Activated naive CD4-positive, alpha-beta T cell treated with anti-CD3 and anti-CD28 coated beads, Interleukin-2, amount 10 ng/mL, durations not matched to agents 7 days and 5 days (primary cell): ENCODE results near the gene ZSWIM6.

ENCODE experiments used
- CTCF ChIA-PET: fragments of 350-600 bp; sonication (Branson Sonifier 250); formaldehyde crosslinking; loops from one replicate; lab custom pipeline; 2021; ENCODE audit warnings: antibody characterized with exemption; lab: Charles Lee
- DNase-seq: peaks from one replicate; pipeline ENCODE4 v3.0.0-alpha.2; 2020
- H3K27ac Mint-ChIP-seq: one replicate; pipeline ENCODE4 v1.8.0; 2021; ENCODE audit warnings: mild to moderate bottlenecking, moderate library complexity, mixed read lengths
- H3K27me3 Mint-ChIP-seq: one replicate; pipeline ENCODE4 v1.8.0; 2021; ENCODE audit warnings: mild to moderate bottlenecking, mixed read lengths
- H3K36me3 Mint-ChIP-seq: one replicate; pipeline ENCODE4 v1.8.0; 2021; ENCODE audit warnings: mixed read lengths
- H3K4me1 Mint-ChIP-seq: one replicate; pipeline ENCODE4 v1.8.0; 2021; ENCODE audit warnings: mixed read lengths
- H3K4me3 Mint-ChIP-seq: one replicate; pipeline ENCODE4 v1.8.0; 2021; ENCODE audit warnings: mild to moderate bottlenecking, moderate library complexity, mixed read lengths
- H3K9me3 Mint-ChIP-seq: one replicate; pipeline ENCODE4 v1.8.0; 2021; ENCODE audit warnings: mixed read lengths

Gene ZSWIM6

GRCh38 chr5:61482980-61483379 lies 150.9 kb downstream of the ZSWIM6 start:
- DNase-seq = no peak
- CTCF ChIA-PET = no interaction called here
- no peaks in the 10 kb centered on the region for H3K9me3 Mint-ChIP-seq
- H3K4me3 Mint-ChIP-seq = no peak overlapping the region
- H3K36me3 Mint-ChIP-seq = peaks cover 1% of the 10 kb centered on the region
- H3K27me3 Mint-ChIP-seq = no peaks in the 10 kb centered on the region
- H3K27ac Mint-ChIP-seq = no peak overlapping the region
- no peaks in the 10 kb centered on the region for H3K4me1 Mint-ChIP-seq

DNA sequence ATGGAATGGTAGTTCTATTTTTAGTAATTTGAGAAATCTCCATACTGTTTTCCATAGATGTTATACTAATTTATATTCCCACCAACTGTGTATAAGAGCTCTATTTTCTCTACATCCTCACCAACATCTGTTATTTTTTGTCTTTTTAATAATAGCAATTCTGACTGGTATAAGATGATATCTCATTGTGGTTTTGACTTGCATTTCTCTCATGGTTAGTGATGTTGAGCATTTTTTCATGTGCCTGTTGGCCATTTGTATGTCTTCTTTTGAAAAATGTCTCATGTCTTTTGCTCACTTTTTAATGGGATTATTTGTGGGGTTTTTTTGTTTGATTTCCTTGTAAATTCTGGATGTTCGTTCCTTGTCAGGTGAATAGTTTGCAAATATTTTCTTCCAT lies 154.4 kb downstream of the ZSWIM6 start:
- Mint-ChIP-seq H3K4me1 (no peaks in the 10 kb centered on the region), H3K4me3 (no peak overlapping the region), H3K9me3 (no peaks in the 10 kb centered on the region), H3K36me3 (no peaks in the 10 kb centered on the region), H3K27ac (no peak overlapping the region), H3K27me3 (no peaks in the 10 kb centered on the region)
- CTCF ChIA-PET = no interaction called here
- no peak for DNase-seq

GRCh38 chr5:61489574-61489973 lies 157.5 kb downstream of the ZSWIM6 start:
- Mint-ChIP-seq H3K4me3 (no peak overlapping the region), H3K27ac (no peak overlapping the region), H3K4me1 (no peaks in the 10 kb centered on the region), H3K27me3 (no peaks in the 10 kb centered on the region), H3K9me3 (no peaks in the 10 kb centered on the region), H3K36me3 (no peaks in the 10 kb centered on the region)
- CTCF ChIA-PET = no interaction called here
- DNase-seq = no peak

- DNase-seq = no peak
- Mint-ChIP-seq H3K4me1 (no peaks in the 10 kb centered on the region), H3K27ac (no peak overlapping the region), H3K27me3 (no peaks in the 10 kb centered on the region), H3K4me3 (no peak overlapping the region), H3K36me3 (no peaks in the 10 kb centered on the region), H3K9me3 (no peaks in the 10 kb centered on the region)
- CTCF ChIA-PET = no interaction called here
Measured at GRCh38 chr5:61491861-61492260, 159.8 kb downstream of the ZSWIM6 start.

GRCh38 chr5:61493973-61494372 lies 161.9 kb downstream of the ZSWIM6 start:
- no peak overlapping the region for H3K27ac Mint-ChIP-seq
- DNase-seq = no peak
- H3K4me1 Mint-ChIP-seq = no peaks in the 10 kb centered on the region
- H3K27me3 Mint-ChIP-seq = no peaks in the 10 kb centered on the region
- H3K36me3 Mint-ChIP-seq = no peaks in the 10 kb centered on the region
- CTCF ChIA-PET = no interaction called here
- no peak overlapping the region for H3K4me3 Mint-ChIP-seq
- H3K9me3 Mint-ChIP-seq = no peaks in the 10 kb centered on the region

DNA sequence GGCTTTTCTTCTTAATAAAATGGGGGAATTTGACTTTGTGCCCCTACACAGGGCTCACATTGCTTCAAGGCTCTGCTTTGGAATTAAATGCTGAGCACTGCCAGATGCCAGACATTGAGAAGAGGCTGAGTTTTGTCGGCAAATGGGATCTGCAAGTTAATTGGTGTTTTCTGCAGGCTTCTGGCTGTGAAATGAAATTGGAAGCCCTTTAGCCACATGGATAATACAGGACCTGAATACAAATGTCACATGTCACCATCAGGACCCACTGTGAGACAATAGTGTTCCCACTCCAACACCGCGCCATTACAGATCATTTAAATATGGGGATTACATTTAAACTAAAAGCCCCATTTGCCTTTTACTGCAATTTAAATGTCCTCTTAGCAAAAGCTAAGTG lies 164.4 kb downstream of the ZSWIM6 start:
- H3K9me3 Mint-ChIP-seq = no peaks in the 10 kb centered on the region
- no peaks in the 10 kb centered on the region for H3K4me1 Mint-ChIP-seq
- H3K27me3 Mint-ChIP-seq = no peaks in the 10 kb centered on the region
- no peak for DNase-seq
- CTCF ChIA-PET = no interaction called here
- no peak overlapping the region for H3K27ac Mint-ChIP-seq
- no peaks in the 10 kb centered on the region for H3K36me3 Mint-ChIP-seq
- no peak overlapping the region for H3K4me3 Mint-ChIP-seq

GRCh38 chr5:61496860-61497259 lies 164.8 kb downstream of the ZSWIM6 start:
- Mint-ChIP-seq H3K4me1 (no peaks in the 10 kb centered on the region), H3K9me3 (no peaks in the 10 kb centered on the region), H3K4me3 (no peak overlapping the region), H3K36me3 (no peaks in the 10 kb centered on the region), H3K27me3 (no peaks in the 10 kb centered on the region), H3K27ac (no peak overlapping the region)
- CTCF ChIA-PET = no interaction called here
- DNase-seq = no peak

GRCh38 chr5:61498121-61498520 lies 166.1 kb downstream of the ZSWIM6 start:
- DNase-seq = no peak
- no peaks in the 10 kb centered on the region for H3K36me3 Mint-ChIP-seq
- H3K4me3 Mint-ChIP-seq = no peak overlapping the region
- H3K27ac Mint-ChIP-seq = no peak overlapping the region
- CTCF ChIA-PET = no interaction called here
- H3K4me1 Mint-ChIP-seq = no peaks in the 10 kb centered on the region
- H3K27me3 Mint-ChIP-seq = no peaks in the 10 kb centered on the region
- no peaks in the 10 kb centered on the region for H3K9me3 Mint-ChIP-seq

DNA sequence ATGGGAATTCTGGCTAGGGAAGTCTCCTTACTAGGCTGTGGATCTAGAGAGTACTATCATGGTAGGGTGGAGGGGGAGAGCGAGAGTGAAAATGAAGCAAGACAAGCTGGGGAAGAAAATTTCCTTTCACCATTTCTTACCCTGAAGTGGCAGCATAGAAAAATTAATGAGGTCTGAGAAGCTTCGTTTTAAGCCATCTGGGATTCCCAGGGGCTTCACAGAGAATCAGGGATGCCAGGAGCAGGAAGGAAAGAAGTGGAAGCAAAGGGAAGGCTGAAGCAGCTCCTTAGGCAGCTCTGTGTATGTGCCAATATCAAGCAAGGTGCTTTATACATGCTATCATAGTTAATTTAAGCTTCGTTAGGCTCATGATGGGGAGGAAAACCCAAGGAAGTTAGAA lies 169.9 kb downstream of the ZSWIM6 start:
- Mint-ChIP-seq H3K27ac (no peak overlapping the region), H3K27me3 (no peaks in the 10 kb centered on the region), H3K4me3 (no peak overlapping the region), H3K4me1 (no peaks in the 10 kb centered on the region), H3K9me3 (no peaks in the 10 kb centered on the region), H3K36me3 (no peaks in the 10 kb centered on the region)
- CTCF ChIA-PET = no interaction called here
- DNase-seq = no peak

DNA sequence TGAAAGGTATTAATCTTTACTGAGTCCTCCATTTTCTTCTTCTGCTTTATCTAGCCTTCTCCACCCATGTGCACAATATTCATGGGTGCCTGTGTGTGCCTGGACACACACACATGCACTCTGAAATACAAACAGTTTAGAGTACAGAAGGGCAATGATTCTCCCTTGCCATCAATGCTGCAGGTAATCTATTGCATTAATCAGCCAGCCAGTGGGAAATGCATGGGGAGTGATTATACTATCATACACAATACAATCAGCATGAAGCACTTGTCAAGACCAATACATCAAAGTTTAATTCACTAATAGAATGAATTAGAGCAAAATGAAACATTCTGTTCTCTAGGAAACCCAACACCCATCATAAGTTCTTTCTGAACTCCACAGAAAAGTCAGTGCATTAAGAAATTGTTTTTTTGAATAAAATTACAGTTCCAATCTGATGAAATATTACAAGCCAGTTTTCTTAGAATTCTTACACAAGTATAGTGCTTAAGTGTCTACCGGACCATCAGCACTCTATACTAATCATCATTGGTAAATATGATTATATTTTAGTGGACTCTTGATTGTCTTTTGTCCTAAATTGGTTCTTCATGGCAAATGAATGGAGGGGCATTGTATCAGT lies 172.2 kb downstream of the ZSWIM6 start:
- Mint-ChIP-seq H3K36me3 (no peaks in the 10 kb centered on the region), H3K27ac (no peak overlapping the region), H3K27me3 (no peaks in the 10 kb centered on the region), H3K4me1 (no peaks in the 10 kb centered on the region), H3K4me3 (no peak overlapping the region), H3K9me3 (no peaks in the 10 kb centered on the region)
- CTCF ChIA-PET = no interaction called here
- DNase-seq = no peak

DNA sequence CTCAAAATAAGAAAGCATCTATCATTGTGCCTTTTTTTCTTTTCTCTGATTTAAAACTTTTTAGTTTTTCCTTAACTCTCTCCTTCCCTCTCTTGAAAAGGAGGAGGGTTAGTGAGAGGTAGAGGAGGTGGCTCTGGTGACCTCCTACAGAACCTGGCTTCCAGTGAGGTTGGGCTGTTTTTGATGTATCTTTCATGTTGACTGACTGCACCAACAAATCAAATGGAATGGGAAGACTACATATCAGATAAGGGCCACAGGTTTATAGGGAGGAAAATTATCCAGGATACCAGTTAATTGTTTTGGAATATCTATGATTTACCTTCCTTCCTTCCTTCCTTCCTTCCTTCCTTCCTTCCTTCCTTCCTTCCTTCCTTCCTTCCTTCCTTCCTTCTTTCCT lies 173.2 kb downstream of the ZSWIM6 start:
- Mint-ChIP-seq H3K36me3 (peaks cover 2% of the 10 kb centered on the region), H3K4me1 (no peaks in the 10 kb centered on the region), H3K9me3 (no peaks in the 10 kb centered on the region), H3K27me3 (no peaks in the 10 kb centered on the region), H3K27ac (no peak overlapping the region), H3K4me3 (no peak overlapping the region)
- CTCF ChIA-PET = no interaction called here
- DNase-seq = no peak

- H3K4me3 Mint-ChIP-seq = no peak overlapping the region
- CTCF ChIA-PET = interaction anchor here (0.6 kb wide), 1 partner anchor 114 kb away, joined by 3 read pairs; no protein-coding TSS in a partner anchor
Measured at GRCh38 chr5:61507232-61507631, 175.2 kb downstream of the ZSWIM6 start.

GRCh38 chr5:61516946-61517345 lies 184.9 kb downstream of the ZSWIM6 start:
- Mint-ChIP-seq H3K4me1 (no peaks in the 10 kb centered on the region), H3K4me3 (no peak overlapping the region), H3K27ac (no peak overlapping the region), H3K27me3 (no peaks in the 10 kb centered on the region), H3K9me3 (peaks cover 10% of the 10 kb centered on the region), H3K36me3 (no peaks in the 10 kb centered on the region)
- CTCF ChIA-PET = no interaction called here
- DNase-seq = no peak

More at GRCh38 chr5:61507232-61507631, 175.2 kb downstream of the ZSWIM6 start:
- Mint-ChIP-seq H3K36me3 (peaks cover 2% of the 10 kb centered on the region), H3K27me3 (no peaks in the 10 kb centered on the region), H3K27ac (no peak overlapping the region), H3K4me1 (no peaks in the 10 kb centered on the region), H3K9me3 (no peaks in the 10 kb centered on the region)
- DNase-seq = no peak

GRCh38 chr5:61519728-61520277 lies 187.7 kb downstream of the ZSWIM6 start:
- no peak overlapping the region for H3K4me3 Mint-ChIP-seq
- no peak for DNase-seq
- H3K36me3 Mint-ChIP-seq = no peaks in the 10 kb centered on the region
- CTCF ChIA-PET = no interaction called here
- no peaks in the 10 kb centered on the region for H3K27me3 Mint-ChIP-seq
- no peaks in the 10 kb centered on the region for H3K4me1 Mint-ChIP-seq
- no peak overlapping the region for H3K27ac Mint-ChIP-seq
- H3K9me3 Mint-ChIP-seq = peaks cover 10% of the 10 kb centered on the region

- CTCF ChIA-PET = no interaction called here
Measured at GRCh38 chr5:61523073-61523472, 191.0 kb downstream of the ZSWIM6 start.

More at GRCh38 chr5:61523073-61523472, 191.0 kb downstream of the ZSWIM6 start:
- Mint-ChIP-seq H3K9me3 (peaks cover 2% of the 10 kb centered on the region), H3K4me3 (no peak overlapping the region), H3K27ac (no peak overlapping the region), H3K36me3 (peaks cover 3% of the 10 kb centered on the region), H3K4me1 (no peaks in the 10 kb centered on the region), H3K27me3 (no peaks in the 10 kb centered on the region)
- DNase-seq = no peak
